Measurements from ENCODE around the gene CAPN6.

The CAPN6 gene

GRCh38 chrX:111270339-111270738 is at the start of gene CAPN6:
Gene CAPN6 (minus strand): TSS chrX:111270483. CDS start chrX:111263936, 6,547 bp downstream.
- no peak for DNase-seq (ENCODE audit: low read depth, low spot score)

GRCh38 chrX:111319451-111319850 is 49.2 kb upstream of the CAPN6 start:
- DNase-seq (ENCODE audit: low read depth, low spot score): no peak

GRCh38 chrX:111318901-111319300 is 48.6 kb upstream of the CAPN6 start:
- no peak for DNase-seq (ENCODE audit: low read depth, low spot score)

DNA sequence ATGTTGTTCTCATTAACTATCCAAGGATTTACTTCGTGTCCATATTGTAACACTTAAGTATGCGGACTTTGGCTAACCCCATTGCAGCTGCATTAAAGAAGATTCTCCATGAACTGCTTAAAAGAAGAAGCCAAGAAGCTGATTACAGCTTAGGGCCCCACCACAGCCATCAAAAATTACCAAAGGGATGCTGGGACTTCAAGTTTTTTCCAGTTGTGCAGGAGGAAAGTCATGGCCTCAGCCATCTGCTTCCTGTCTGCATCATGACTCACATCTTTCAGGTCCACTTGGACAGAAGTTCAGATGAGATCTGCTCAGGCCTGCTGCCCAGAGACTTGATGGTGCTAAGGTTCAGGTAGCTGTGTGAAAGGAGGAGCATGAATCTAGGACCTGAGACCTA is 38.8 kb upstream of the CAPN6 start:
- DNase-seq (ENCODE audit: low read depth, low spot score): no peak

DNA sequence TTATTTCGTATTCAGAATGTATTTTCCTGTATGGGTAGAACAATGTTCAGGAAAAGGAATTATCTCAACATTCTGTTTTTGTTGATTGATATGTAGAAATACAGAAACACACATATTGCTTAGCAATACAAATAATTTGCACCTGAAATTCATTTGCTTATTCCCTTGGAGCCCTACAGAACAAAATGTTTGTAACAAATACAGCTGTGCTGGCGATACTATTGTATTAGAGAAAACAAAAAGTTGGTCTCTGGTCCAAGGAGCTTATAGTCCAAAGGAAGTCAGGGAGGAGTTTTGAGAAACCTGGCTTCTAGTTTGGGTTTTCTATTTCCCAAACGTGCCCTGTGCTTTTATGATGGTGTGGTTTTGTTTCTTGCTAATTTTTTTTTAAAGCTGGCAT is 37.8 kb upstream of the CAPN6 start:
- no peak for DNase-seq (ENCODE audit: low read depth, low spot score)

DNA sequence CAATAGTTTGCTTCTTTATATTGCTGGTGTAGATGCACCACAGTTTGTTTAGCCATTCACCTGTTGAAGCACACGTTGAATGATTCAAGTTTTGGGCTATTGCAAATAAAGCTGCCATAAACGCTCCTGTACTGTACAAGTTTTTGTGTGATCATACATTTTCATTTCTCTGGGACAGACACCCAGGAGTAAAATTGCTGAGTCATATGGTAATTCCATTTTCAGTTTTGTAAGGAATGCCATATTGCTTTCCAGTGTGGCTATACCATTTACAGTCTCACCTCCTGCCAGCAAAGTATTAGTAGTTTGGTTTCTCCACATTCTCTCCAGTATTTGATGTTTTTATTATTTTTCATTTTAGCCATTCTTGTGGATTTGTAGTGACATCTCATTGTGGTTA is 32.0 kb upstream of the CAPN6 start:
- no peak for DNase-seq (ENCODE audit: low read depth, low spot score)

- no peak for DNase-seq (ENCODE audit: low read depth, low spot score)
These were observed 18.6 kb upstream of the CAPN6 start for GRCh38 chrX:111288841-111289240.

- no peak for DNase-seq (ENCODE audit: low read depth, low spot score)
These were observed 14.5 kb upstream of the CAPN6 start for GRCh38 chrX:111284631-111285293.

DNA sequence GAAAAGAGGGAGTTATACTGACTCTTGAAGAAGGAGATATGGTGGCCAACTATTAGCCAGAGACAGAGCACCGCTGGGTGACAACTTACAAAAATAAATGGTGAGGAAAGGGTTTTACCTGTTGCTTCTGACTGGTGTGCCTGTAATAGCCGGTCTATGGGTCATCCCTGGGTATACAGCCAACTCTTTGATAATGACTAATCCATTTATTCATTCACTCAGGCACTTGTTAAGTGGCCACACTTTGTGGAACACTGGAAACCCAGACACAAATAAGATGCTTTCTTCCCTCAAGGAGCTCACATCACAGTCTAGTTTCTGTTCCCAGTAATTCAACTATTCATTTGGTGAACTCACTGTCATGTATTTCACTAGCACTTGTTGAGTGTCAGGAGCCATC is 13.2 kb upstream of the CAPN6 start:
- no peak for DNase-seq (ENCODE audit: low read depth, low spot score)

GRCh38 chrX:111282991-111283390 is 12.7 kb upstream of the CAPN6 start:
- no peak for DNase-seq (ENCODE audit: low read depth, low spot score)

DNA sequence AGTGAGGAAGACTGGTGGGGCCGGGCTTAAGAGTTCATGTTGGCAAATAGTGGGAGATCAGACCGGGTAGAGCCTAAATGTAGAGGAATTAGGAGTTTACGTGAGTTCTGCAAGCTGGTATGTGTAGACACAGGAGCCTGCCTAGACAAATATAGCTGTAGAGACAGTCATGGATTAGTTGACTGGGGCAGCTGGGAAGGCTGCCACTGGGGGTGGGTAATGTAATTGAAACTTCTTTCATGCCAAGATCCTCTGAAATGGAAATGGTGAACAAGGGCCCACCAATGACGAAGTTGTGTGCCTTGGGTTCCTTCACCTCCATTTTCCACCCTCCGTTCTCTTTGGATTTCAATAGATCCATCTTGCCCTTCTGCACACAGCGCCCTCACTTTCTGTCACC is 11.9 kb upstream of the CAPN6 start:
- DNase-seq (ENCODE audit: low read depth, low spot score): no peak

DNA sequence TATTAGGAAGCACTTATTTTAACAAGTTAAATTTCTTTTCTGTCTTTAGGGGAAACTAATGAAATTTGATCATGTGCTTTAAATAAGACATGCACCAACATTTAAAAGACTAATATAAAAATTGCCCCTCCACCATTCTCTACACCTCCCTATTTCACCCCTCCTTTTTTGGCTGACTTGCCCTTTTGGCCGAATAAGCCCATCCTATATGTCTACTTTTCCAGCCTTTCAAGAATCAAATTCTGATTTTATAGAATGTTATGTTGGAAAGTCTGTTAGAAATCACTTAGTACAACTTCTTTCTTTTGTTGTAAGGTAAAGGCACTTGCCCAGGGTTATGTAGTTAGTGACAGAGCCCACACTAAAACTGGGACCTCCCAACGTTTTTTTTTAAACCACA is 1.8 kb downstream of the CAPN6 start:
- DNase-seq (ENCODE audit: low read depth, low spot score): no peak

- no peak for DNase-seq (ENCODE audit: low read depth, low spot score)
These were observed 4.8 kb downstream of the CAPN6 start for GRCh38 chrX:111265486-111265885.

DNA sequence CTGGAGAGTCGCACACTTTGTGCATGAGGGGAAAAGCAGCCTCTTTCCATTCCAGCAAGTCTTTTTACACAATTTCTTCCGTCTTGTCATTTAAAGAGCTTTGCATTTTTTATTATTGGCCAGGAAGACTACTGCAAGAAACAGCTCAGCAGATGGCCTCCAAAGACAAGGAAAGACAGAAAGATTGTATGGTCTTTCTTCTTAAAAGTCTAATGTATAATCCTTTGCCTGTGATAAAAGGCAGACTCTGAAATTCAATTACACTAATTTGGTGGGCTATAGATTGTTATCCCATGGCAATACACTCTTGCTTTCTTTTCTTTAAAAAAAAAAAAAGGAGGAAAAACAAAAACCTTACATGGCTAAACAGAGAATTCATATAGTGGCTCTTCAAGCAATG is 5.9 kb downstream of the CAPN6 start:
- no peak for DNase-seq (ENCODE audit: low read depth, low spot score)

- no peak for DNase-seq (ENCODE audit: low read depth, low spot score)
These were observed 8.2 kb downstream of the CAPN6 start for GRCh38 chrX:111262086-111262485.

GRCh38 chrX:111260451-111260850 is 9.8 kb downstream of the CAPN6 start:
- no peak for DNase-seq (ENCODE audit: low read depth, low spot score)

DNA sequence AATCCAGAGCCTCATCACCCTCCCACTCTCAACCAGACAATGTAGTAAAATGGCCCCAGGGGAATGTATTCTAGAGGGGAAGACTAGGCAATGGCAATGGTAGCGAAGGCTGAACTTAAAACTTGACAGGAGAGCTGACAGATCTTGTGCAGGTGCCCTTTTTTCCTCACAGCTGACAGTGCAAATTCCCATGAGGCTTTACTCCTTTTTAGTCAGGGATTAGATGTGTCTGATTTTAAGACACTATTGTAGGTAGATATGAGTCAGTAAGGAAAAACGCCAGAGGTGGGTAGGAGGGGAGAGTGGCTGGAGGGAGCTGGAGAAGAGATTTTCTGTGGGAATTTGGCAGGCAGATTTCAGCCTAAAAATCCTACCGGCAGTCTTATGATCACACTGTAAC is 10.7 kb downstream of the CAPN6 start:
- no peak for DNase-seq (ENCODE audit: low read depth, low spot score)

GRCh38 chrX:111257733-111258132 is 12.6 kb downstream of the CAPN6 start:
- no peak for DNase-seq (ENCODE audit: low read depth, low spot score)

- DNase-seq (ENCODE audit: low read depth, low spot score): no peak
These were observed 15.2 kb downstream of the CAPN6 start for GRCh38 chrX:111254896-111255693.

- DNase-seq (ENCODE audit: low read depth, low spot score): no peak
These were observed 26.0 kb downstream of the CAPN6 start for GRCh38 chrX:111244235-111244750.

DNA sequence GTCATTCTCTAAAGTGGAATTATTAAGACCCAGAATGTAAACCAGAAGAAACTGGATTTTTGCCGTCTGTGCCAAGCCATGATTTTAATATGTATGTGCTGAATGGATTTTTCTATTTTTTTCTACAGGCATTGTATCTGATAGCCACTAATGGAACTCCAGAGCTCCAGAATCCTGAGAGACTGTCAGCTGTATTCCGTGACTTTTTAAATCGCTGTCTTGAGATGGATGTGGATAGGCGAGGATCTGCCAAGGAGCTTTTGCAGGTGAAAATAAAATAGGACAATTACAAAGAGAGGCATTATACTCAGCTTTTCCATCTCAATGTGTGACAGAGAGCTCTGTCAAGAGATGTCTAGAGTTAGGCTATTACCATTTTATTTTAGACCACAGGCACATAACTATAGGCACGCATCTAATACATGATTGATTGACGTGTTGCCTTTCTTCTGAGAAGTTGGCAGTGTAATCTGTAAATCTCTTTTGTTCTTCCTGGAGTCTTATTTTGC is 53.9 kb downstream of the CAPN6 start:
- DNase-seq (ENCODE audit: low read depth, low spot score): no peak

DNA sequence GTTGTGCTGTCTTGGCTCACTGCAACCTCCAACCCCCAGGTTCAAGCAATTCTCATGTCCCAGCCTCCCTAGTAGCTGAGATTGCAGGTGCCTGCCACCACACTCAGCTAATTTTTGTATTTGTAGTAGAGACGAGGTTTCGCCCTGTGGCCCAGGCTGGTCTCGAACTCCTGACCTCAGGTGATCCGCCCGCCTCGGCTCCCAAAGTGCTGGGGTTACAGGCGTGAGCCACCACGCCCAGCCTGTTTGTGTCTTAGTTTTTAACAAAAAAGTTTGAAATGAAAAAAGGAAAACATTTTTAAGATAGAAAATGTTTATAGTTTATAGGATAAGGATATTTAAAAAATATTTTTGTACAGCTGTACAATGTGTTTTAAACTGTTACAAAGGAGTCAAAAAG is 62.4 kb downstream of the CAPN6 start:
- no peak for DNase-seq (ENCODE audit: low read depth, low spot score)

GRCh38 chrX:111200327-111200726 is 70.0 kb downstream of the CAPN6 start:
- DNase-seq (ENCODE audit: low read depth, low spot score): no peak
